HepG2 (cell line): ENCODE results near the gene VPS54. TPM values are rescaled to one million over a fixed set of nuclear protein-coding genes. Genes with fewer than 3 reads are reported as not detected.
A peak's percentile ranks its signal among the peaks of the same experiment; 100 is the strongest.

Source experiments
- DPF2 ChIP-seq: sonication (generic); formaldehyde crosslinking; IDR thresholded peaks from 2 replicates; pipeline ENCODE4 v1.4.0; 2020; ENCODE audit warnings: mild to moderate bottlenecking, low read depth, missing genetic modification reagents, borderline replicate concordance
- EED ChIP-seq: sonication (generic); formaldehyde crosslinking; IDR thresholded peaks from 2 replicates; pipeline ENCODE4 v1.5.0; 2020; ENCODE audit warnings: mild to moderate bottlenecking, missing genetic modification reagents
- FOXA3 ChIP-seq: IDR thresholded peaks from 2 replicates; pipeline ENCODE4 v1.6.1; 2016; ENCODE audit warnings: missing genetic modification reagents, missing compliant biosample characterization
- KMT2B ChIP-seq: IDR thresholded peaks from 2 replicates; pipeline ENCODE4 v1.6.1; 2016; ENCODE audit warnings: missing genetic modification reagents, missing compliant biosample characterization
- POGZ ChIP-seq: sonication (generic); formaldehyde crosslinking; IDR thresholded peaks from 2 replicates; pipeline ENCODE4 v1.4.0; 2020; ENCODE audit warnings: mild to moderate bottlenecking, missing genetic modification reagents
- SCMH1 ChIP-seq: sonication (generic); formaldehyde crosslinking; IDR thresholded peaks from 2 replicates; pipeline ENCODE4 v1.9.0; 2021; ENCODE audit warnings: missing genetic modification reagents, mild to moderate bottlenecking, borderline replicate concordance
- XBP1 ChIP-seq: sonication (generic); formaldehyde crosslinking; IDR thresholded peaks from 2 replicates; pipeline ENCODE4 v1.5.0; 2020; ENCODE audit warnings: missing genetic modification reagents
- ZEB1 ChIP-seq: IDR thresholded peaks from 2 replicates; pipeline ENCODE4 v1.6.1; 2012; ENCODE audit warnings: mild to moderate bottlenecking, low read depth, inconsistent platforms; ENCODE audit not compliant: insufficient replicate concordance
- ZFYVE20 ChIP-seq: sonication (generic); formaldehyde crosslinking; IDR thresholded peaks from 2 replicates; pipeline ENCODE4 v1.8.0; 2023; ENCODE audit warnings: low read depth, mild to moderate bottlenecking, moderate library complexity, missing genetic modification reagents, borderline replicate concordance
- ZNF180 ChIP-seq: sonication (generic); formaldehyde crosslinking; IDR thresholded peaks from 2 replicates; pipeline ENCODE4 v1.4.0; 2020; ENCODE audit warnings: low read depth, missing genetic modification reagents, borderline replicate concordance
- ZNF577 ChIP-seq: sonication (generic); formaldehyde crosslinking; IDR thresholded peaks from 2 replicates; pipeline ENCODE4 v1.4.0; 2020; ENCODE audit warnings: mild to moderate bottlenecking, low read depth, missing genetic modification reagents, borderline replicate concordance
- ZNF839 ChIP-seq: sonication (generic); formaldehyde crosslinking; IDR thresholded peaks from 2 replicates; pipeline ENCODE4 v1.4.0; 2020; ENCODE audit warnings: missing genetic modification reagents, mild to moderate bottlenecking, borderline replicate concordance
- ZSCAN21 ChIP-seq: sonication (generic); formaldehyde crosslinking; IDR thresholded peaks from 2 replicates; pipeline ENCODE4 v1.8.0; 2022; ENCODE audit warnings: mild to moderate bottlenecking, missing genetic modification reagents, moderate library complexity, borderline replicate concordance
- polyA plus RNA-seq, 8 experiments: library from polyadenylated mRNA; depleted of rRNA in 3 of 8; stranded (reverse) in 7 of 8; unstranded in 1 of 8; fragments of >200 nt; fragmentation: Illumina TruSeq in 4 of 8; extraction: Trizol in 4 of 8; gene quantifications; 2 replicates each; pipeline versions ENCODE4 v1.2.1 to v1.2.3, GENCODE V29; 2011 to 2016; ENCODE audit warnings: low read depth in 4 of 8, missing spikeins in 1 of 8, mixed read lengths in 1 of 8; ENCODE audit not compliant: insufficient read depth in 1 of 8
- total RNA-seq, 5 experiments: library from RNA; depleted of rRNA; stranded (reverse); fragments of >200 nt; fragmentation: Illumina TruSeq; extraction: Trizol; gene quantifications; 2 replicates each; pipeline ENCODE4 v1.2.3, GENCODE V29; 2016; ENCODE audit warnings: low read depth in 1 of 5
- TF ChIP-seq, protein P1 (sequence below): sonication (generic); formaldehyde crosslinking; IDR thresholded peaks from 2 replicates; pipeline ENCODE4 v1.5.0; 2020; ENCODE audit warnings: missing genetic modification reagents
- TF ChIP-seq, protein P2 (sequence below): sonication (generic); formaldehyde crosslinking; IDR thresholded peaks from 2 replicates; pipeline ENCODE4 v1.4.0; 2020; ENCODE audit warnings: mild to moderate bottlenecking, missing genetic modification reagents, borderline replicate concordance
- TF ChIP-seq, protein P3 (sequence below), 2 experiments: sonication (generic) in 1 of 2; formaldehyde crosslinking in 1 of 2; IDR thresholded peaks; 2 replicates each; pipeline versions ENCODE4 v1.6.1 to v1.9.0; 2014 to 2022; ENCODE audit warnings: antibody characterized with exemption in 1 of 2, borderline replicate concordance in 1 of 2, inconsistent platforms in 1 of 2, low read depth in 1 of 2, missing genetic modification reagents in 1 of 2
- TF ChIP-seq, protein P4 (sequence below): sonication (generic); formaldehyde crosslinking; conservative IDR thresholded peaks from 2 replicates; pipeline ENCODE4 v1.4.0; 2020; ENCODE audit warnings: missing genetic modification reagents

Gene VPS54
- total and polyA plus RNA-seq, 2 of the 13 experiments (the other 11 are each of a cell fraction or from before 2014, with no cell fraction given) = 64.7 to 77.5 TPM

DNA sequence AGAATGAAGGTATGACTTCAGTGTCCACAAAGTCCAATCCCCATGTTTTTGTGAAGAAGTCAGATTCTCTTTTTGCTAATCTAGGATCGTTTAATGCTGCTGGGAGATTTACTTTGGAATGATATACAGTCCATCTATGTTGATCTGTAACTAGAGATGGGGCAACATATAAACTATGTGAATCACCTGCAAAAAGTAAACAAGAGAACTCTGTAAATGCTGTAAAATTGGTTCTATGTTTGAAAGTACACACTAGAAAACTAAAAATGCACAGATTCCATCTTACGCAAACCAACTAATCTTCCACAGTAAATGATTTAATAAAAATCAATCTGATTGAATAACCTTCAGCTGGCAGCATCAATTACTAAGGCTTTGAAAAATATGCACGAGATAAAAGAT, 37.5 kb downstream of the VPS54 start (continued):
- TF ChIP-seq ZNF180 (CRISPR knock-in tag) (no peak), EED (CRISPR knock-in tag) (no peak), ZFYVE20 (no peak), KMT2B (CRISPR knock-in tag) (peak; percentile 55; the same call in 1 of the 2 replicates), ZSCAN21 (no peak), ZEB1 (peak; percentile 54), ZNF839 (no peak), XBP1 (no peak), POGZ (CRISPR knock-in tag) (peak; percentile 52), DPF2 (CRISPR knock-in tag) (peak; percentile 36; the same call in 1 of the 2 replicates), ZNF577 (no peak), SCMH1 (CRISPR knock-in tag) (no peak), FOXA3 (CRISPR knock-in tag) (peak; percentile 97)
- TF ChIP-seq, protein P1, sequence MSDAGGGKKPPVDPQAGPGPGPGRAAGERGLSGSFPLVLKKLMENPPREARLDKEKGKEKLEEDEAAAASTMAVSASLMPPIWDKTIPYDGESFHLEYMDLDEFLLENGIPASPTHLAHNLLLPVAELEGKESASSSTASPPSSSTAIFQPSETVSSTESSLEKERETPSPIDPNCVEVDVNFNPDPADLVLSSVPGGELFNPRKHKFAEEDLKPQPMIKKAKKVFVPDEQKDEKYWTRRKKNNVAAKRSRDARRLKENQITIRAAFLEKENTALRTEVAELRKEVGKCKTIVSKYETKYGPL = no peak
- TF ChIP-seq, protein P2, sequence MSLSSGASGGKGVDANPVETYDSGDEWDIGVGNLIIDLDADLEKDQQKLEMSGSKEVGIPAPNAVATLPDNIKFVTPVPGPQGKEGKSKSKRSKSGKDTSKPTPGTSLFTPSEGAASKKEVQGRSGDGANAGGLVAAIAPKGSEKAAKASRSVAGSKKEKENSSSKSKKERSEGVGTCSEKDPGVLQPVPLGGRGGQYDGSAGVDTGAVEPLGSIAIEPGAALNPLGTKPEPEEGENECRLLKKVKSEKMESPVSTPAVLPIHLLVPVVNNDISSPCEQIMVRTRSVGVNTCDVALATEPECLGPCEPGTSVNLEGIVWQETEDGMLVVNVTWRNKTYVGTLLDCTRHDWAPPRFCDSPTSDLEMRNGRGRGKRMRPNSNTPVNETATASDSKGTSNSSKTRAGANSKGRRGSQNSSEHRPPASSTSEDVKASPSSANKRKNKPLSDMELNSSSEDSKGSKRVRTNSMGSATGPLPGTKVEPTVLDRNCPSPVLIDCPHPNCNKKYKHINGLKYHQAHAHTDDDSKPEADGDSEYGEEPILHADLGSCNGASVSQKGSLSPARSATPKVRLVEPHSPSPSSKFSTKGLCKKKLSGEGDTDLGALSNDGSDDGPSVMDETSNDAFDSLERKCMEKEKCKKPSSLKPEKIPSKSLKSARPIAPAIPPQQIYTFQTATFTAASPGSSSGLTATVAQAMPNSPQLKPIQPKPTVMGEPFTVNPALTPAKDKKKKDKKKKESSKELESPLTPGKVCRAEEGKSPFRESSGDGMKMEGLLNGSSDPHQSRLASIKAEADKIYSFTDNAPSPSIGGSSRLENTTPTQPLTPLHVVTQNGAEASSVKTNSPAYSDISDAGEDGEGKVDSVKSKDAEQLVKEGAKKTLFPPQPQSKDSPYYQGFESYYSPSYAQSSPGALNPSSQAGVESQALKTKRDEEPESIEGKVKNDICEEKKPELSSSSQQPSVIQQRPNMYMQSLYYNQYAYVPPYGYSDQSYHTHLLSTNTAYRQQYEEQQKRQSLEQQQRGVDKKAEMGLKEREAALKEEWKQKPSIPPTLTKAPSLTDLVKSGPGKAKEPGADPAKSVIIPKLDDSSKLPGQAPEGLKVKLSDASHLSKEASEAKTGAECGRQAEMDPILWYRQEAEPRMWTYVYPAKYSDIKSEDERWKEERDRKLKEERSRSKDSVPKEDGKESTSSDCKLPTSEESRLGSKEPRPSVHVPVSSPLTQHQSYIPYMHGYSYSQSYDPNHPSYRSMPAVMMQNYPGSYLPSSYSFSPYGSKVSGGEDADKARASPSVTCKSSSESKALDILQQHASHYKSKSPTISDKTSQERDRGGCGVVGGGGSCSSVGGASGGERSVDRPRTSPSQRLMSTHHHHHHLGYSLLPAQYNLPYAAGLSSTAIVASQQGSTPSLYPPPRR = peak; percentile 79; the same call in 1 of the 2 replicates
- TF ChIP-seq, protein P3, sequence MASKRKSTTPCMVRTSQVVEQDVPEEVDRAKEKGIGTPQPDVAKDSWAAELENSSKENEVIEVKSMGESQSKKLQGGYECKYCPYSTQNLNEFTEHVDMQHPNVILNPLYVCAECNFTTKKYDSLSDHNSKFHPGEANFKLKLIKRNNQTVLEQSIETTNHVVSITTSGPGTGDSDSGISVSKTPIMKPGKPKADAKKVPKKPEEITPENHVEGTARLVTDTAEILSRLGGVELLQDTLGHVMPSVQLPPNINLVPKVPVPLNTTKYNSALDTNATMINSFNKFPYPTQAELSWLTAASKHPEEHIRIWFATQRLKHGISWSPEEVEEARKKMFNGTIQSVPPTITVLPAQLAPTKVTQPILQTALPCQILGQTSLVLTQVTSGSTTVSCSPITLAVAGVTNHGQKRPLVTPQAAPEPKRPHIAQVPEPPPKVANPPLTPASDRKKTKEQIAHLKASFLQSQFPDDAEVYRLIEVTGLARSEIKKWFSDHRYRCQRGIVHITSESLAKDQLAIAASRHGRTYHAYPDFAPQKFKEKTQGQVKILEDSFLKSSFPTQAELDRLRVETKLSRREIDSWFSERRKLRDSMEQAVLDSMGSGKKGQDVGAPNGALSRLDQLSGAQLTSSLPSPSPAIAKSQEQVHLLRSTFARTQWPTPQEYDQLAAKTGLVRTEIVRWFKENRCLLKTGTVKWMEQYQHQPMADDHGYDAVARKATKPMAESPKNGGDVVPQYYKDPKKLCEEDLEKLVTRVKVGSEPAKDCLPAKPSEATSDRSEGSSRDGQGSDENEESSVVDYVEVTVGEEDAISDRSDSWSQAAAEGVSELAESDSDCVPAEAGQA (IDR thresholded peaks at IDR 0.05; ENCODE audit: low read depth) = no peak
- TF ChIP-seq, protein P3 (CRISPR knock-in tag; IDR thresholded peaks at IDR 0.05; ENCODE audit: borderline replicate concordance) = no peak
- TF ChIP-seq, protein P4, sequence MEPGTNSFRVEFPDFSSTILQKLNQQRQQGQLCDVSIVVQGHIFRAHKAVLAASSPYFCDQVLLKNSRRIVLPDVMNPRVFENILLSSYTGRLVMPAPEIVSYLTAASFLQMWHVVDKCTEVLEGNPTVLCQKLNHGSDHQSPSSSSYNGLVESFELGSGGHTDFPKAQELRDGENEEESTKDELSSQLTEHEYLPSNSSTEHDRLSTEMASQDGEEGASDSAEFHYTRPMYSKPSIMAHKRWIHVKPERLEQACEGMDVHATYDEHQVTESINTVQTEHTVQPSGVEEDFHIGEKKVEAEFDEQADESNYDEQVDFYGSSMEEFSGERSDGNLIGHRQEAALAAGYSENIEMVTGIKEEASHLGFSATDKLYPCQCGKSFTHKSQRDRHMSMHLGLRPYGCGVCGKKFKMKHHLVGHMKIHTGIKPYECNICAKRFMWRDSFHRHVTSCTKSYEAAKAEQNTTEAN (CRISPR knock-in tag) = no peak
